ENCODE results near the gene VASP.

- TF ChIP-seq, protein P1, sequence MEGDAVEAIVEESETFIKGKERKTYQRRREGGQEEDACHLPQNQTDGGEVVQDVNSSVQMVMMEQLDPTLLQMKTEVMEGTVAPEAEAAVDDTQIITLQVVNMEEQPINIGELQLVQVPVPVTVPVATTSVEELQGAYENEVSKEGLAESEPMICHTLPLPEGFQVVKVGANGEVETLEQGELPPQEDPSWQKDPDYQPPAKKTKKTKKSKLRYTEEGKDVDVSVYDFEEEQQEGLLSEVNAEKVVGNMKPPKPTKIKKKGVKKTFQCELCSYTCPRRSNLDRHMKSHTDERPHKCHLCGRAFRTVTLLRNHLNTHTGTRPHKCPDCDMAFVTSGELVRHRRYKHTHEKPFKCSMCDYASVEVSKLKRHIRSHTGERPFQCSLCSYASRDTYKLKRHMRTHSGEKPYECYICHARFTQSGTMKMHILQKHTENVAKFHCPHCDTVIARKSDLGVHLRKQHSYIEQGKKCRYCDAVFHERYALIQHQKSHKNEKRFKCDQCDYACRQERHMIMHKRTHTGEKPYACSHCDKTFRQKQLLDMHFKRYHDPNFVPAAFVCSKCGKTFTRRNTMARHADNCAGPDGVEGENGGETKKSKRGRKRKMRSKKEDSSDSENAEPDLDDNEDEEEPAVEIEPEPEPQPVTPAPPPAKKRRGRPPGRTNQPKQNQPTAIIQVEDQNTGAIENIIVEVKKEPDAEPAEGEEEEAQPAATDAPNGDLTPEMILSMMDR (IDR thresholded peaks at IDR 0.05) = no peak
- no peak for TF ChIP-seq POLR2A (IDR thresholded peaks at IDR 0.05)
Measured at GRCh38 chr19:45473367-45473681, 34.0 kb upstream of the VASP start.

Measured in right lobe of liver (tissue), 4 donors.